Measurements from ENCODE around the gene VCL.
"Not testable (repeated sequence)": the region's sequence is repeated elsewhere in the genome, so short reads cannot be mapped to it uniquely, and the experiment has no call there.

The VCL gene

DNA sequence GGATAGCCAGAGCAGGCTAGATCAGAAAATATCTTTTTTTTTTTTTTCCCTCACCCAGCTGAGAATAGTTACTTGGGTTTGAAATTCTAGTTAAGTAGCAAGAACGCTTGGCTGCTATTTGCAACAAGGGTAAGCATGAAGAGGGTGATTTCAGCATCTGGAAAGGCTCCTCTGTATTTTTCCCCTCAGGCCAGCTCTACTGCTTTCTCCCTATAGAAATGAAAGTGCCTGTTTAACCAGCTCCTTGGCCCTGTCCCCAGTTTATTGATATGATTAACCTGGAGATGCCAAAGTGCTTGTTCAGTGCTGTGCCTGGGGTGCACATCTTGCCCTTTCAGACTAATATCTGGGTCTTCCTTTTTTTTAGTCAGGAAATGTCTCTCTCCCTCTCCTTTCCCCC, 115.6 kb downstream of the VCL start:
- FAIRE-seq: no peak

DNA sequence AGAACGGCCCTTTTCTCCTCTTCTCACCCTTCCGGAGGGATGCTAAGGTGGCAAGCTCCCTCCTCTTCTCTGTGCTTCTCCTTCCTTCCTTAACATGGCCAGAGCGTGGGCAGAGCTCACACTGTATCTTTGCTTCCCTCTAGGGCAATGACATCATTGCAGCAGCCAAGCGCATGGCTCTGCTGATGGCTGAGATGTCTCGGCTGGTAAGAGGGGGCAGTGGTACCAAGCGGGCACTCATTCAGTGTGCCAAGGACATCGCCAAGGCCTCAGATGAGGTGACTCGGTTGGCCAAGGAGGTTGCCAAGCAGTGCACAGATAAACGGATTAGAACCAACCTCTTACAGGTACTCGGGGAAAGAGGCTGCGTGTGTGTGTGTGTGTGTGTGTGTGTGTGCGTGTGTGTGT, 116.1 kb downstream of the VCL start:
- FAIRE-seq: no peak

DNA sequence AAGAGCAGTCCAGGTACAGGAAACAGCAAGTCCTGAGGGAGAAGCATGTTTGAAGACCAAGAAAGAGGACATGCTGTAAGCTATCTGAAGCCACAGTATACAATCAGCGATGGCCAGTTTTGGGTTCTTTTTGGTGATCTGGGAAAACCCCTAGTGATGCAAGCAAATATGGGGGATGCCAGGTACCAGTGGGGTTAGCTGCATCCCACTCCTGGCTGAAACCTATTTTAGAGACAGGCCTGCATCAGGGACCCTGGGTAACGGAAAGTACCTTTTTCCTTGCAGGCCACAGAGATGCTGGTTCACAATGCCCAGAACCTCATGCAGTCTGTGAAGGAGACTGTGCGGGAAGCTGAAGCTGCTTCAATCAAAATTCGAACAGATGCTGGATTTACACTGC, 119.8 kb downstream of the VCL start:
- FAIRE-seq: no peak

- no peak for FAIRE-seq
Observed at GRCh38 chr10:74118804-74119203, 120.9 kb downstream of the VCL start.

GRCh38 chr10:74120911-74121310, 123.0 kb downstream of the VCL start:
- FAIRE-seq: no peak

DNA sequence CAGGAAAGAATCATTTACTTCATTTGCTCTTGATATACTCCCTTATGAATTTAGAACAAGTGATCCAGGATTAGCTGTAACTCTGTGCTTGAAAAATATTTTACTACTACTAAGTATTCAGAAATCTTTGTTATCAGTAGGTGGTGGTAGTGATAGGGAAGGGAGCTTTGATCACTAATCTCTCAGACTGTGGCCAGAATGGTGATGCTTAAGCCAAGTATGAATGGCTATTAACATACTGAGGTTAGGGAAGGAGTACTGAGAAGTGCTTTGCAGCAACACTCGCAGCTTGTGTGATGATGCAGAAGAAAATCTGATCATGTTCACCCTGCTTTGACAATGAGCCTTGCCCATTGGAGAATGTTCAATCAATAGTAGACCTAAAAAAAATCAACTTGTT, 123.5 kb downstream of the VCL start:
- FAIRE-seq: no peak

DNA sequence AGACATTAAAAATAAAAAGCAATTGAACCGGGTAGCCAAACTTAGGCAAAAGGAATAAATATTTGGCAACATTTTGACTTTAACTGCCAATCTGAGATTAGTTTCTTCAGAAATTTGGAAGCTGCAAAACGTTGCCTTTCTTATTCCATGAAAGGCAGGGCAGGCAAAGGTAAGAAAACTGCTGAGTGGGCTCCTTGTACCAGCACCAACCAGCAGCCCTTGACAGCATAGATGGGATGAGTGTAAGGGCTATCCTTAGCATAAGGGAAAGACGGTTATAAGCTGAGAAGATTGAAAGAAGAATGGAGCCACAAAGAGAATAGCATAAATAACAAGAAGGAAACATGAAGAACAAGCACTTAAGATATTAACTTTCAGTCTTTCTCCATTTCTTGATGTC, 124.1 kb downstream of the VCL start:
- no peak for FAIRE-seq

DNA sequence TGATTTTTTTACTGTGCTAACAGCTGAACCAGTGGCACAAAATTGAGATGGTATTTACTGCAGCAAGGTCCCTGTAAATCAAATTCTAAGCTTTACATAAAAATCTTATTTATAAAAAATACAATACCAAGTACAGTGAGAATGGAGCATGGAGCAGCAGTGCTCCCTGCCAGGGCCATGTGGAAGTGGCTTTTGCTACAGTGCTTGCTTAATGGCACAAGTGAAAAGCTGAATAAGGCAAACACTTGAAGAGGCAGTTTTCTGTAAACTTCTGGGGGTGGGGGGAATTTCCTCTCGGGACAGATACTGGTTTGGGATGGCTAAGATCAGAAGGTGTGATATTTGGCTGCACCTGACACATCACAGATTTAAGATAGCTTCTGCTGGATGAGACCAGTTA, 125.2 kb downstream of the VCL start:
- no peak for FAIRE-seq

DNA sequence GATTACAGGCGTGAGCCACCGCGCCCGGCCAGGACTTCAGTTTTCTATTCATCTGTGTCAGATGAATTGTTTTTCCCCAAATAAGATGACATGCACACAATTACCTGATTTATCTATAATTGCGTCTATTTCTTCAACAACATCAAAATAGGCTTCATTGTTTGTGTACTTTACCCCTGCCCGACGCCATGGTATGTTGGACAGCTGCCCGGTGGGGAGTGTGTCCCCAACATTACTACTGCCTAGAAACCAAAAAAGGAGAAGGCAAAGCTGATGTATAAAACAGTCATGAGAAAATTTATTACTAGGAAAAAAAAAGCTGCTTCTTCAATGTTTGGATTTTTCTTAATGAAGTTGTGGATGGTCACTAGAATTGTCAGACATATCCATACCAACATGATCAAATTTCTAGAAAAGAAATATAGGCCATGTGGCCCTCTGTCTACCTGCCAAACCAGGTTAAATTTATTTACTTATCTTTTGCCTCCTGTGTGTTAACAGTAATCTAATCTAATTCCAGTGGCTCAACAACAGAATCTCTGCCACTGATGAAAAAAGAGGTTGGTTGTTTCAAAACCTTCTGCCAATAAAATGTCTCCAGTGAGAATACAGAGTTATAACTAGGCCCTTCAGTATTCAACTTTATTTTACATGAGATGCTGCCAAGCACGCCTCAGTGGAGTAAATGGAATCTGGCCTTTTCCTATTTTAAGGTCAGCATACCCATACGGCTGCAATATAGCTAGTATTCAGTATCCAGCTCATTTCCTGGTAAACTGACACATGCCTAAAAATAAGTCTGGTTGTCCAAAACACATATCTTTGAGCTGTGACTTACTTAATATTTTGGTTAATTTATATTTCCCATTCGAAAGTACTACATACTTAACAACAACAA, 136.3 kb downstream of the VCL start:
- FAIRE-seq: no peak

DNA sequence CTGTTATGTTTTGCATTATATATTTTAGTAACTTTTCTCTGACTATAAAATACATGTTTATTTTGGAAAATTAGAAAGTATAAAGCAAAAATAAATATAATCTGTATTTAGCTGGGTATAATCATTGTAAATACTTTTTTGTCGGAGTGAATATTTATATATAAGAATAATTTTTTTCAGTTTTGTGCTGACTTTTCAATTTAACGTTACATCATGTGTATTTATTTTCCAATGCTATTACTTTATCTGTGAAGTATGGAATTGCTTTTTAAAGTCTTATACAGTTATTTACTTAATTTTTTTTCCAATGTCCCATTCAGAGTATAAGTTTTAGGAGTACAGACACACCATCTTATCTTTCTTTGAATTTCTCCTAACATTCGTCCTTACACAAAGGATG, 137.5 kb downstream of the VCL start:
- peak; percentile 82 for FAIRE-seq

DNA sequence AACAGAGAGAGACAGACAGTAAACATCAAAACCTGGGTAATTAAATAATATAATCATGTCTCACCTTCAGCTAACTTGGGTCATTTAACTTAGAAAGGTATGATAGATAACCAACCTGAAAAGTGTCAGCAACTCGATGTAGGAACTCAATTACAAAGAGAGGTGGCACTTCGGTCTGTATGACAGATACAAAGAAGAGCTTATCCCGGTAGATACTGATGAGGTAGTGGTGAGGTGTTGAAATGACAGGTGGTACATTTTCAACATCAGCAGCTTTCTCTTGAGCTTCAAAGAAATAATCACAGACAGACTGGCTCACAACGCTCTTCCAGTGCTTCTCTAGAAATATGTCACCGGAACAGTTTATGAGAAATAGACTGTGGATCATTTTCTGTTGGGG, 140.1 kb downstream of the VCL start:
- FAIRE-seq: no peak

GRCh38 chr10:74138596-74138995, 140.7 kb downstream of the VCL start:
- not testable (repeated sequence) for FAIRE-seq

DNA sequence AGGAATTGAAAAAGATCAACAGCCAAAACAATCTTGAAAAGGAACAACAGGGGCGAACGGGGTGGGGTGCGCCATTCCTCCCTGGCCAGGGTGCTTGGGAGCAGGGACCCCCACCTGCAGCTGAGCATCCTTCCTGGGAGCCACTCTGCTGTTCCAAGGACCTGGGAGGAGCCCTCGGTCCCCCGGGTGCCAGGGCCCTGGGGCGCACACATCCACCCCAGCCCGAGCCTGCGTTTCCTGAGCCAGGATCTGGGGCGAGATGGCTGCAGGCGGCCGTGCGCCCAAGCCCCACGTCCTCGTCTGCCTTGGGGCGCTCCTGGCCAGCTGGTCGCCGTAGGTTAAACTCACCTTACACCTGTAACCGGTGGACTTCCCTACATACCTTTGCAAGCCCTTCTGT, 142.1 kb downstream of the VCL start:
- FAIRE-seq: no peak

GRCh38 chr10:74140553-74140952, 142.6 kb downstream of the VCL start:
- no peak for FAIRE-seq

- FAIRE-seq: no peak
Observed at GRCh38 chr10:74145133-74145532, 147.2 kb downstream of the VCL start.

- FAIRE-seq: not testable (repeated sequence)
Observed at GRCh38 chr10:74146980-74147379, 149.1 kb downstream of the VCL start.

DNA sequence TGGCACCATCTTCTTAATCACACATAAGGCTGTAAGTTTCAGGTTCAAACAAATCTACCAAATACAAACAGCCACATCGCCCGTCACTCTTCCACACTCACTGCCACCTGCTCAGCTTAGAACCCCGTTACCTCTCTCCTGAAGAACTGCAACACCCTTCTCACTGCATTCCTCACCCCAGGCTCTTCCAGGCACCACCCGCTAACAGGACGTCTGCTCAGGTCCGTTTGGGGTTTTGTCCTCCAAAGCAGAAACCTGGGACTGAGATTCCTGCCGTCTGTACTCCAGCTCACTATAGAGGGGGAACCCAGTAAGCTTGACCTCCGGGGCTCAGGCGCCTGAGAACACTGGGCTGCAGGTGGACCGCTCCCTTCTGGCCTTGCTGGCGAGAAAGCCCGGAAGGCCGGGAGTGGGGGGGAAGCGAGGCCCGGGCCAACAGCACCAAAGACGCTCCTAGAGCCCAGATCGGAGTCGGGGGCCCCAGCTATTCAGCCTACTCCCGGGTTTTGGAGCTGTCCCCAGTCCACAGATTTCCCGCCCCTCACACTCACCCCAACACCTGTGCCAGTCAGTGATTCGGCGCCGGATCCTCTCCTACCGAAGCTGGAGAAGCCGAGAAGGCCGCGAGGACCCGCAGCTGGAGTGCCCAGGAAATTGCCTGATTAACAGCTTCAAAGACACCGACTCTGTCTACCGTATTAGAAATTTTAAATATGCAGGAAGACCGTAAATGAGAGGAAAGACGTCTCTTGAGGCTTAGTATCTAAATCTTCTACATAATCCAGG, 152.5 kb downstream of the VCL start, which contains the start of gene AP3M1:
Gene AP3M1, minus strand, starts transcription at position 625 of the 786 bp plus-strand sequence. CDS start 12,449 bp downstream, outside the sequence.
- peak; percentile 58 for FAIRE-seq

GRCh38 chr10:74150990-74151878, 153.3 kb downstream of the VCL start, which contains the start of gene ADK:
Gene ADK (plus strand): TSS chr10:74151221. CDS start chr10:74151279, 58 bp downstream.
- no peak for FAIRE-seq

- FAIRE-seq: no peak
Observed at GRCh38 chr10:74151879-74152722, 154.2 kb downstream of the VCL start.

GRCh38 chr10:74153123-74153522, 155.2 kb downstream of the VCL start:
- no peak for FAIRE-seq

GRCh38 chr10:74153676-74154075, 155.8 kb downstream of the VCL start:
- no peak for FAIRE-seq

GRCh38 chr10:74156919-74157289, 159.0 kb downstream of the VCL start:
- no peak for FAIRE-seq
